GM18870 (cell line): ENCODE data around the gene CCL23.
"Not testable (repeated sequence)": the region's sequence is repeated elsewhere in the genome, so short reads cannot be mapped to it uniquely, and the experiment has no call there.

ENCODE experiments used
- ATAC-seq: cut with Tn5 transposase; IDR thresholded peaks from one replicate; pipeline ENCODE4 v1.9.1; 2021; ENCODE audit warnings: moderate library complexity; ENCODE audit not compliant: unreplicated experiment

Gene CCL23

GRCh38 chr17:36004594-36005108 lies 13.1 kb downstream of the CCL23 start:
- no peak for ATAC-seq

GRCh38 chr17:36002631-36003030 lies 15.1 kb downstream of the CCL23 start:
- no peak for ATAC-seq

GRCh38 chr17:36001862-36002603 lies 15.7 kb downstream of the CCL23 start:
- no peak for ATAC-seq

GRCh38 chr17:36001110-36001771 lies 16.5 kb downstream of the CCL23 start, which contains the start of gene CCL15:
TSS of gene CCL15 (minus strand) at chr17:36001553. CDS start at chr17:36001492, 61 bp downstream.
- no peak for ATAC-seq

GRCh38 chr17:36000732-36001109 lies 17.1 kb downstream of the CCL23 start:
- ATAC-seq = no peak

- no peak for ATAC-seq
Measured at GRCh38 chr17:35998756-35999155, 19.0 kb downstream of the CCL23 start.

- no peak for ATAC-seq
Measured at GRCh38 chr17:35998018-35998545, 19.7 kb downstream of the CCL23 start.

- ATAC-seq = not testable (repeated sequence)
Measured at GRCh38 chr17:35995346-35995745, 22.4 kb downstream of the CCL23 start.

- ATAC-seq = no peak
Measured at GRCh38 chr17:35991075-35991474, 26.7 kb downstream of the CCL23 start.

GRCh38 chr17:35988164-35988563 lies 29.6 kb downstream of the CCL23 start:
- ATAC-seq = no peak

- no peak for ATAC-seq
Measured at GRCh38 chr17:35986643-35987042, 31.1 kb downstream of the CCL23 start, which contains the start of gene CCL14. TSS of gene CCL14 (minus strand) at chr17:35986729. CDS start at chr17:35986649, 80 bp downstream.

- ATAC-seq = no peak
Measured at GRCh38 chr17:35984140-35984539, 33.6 kb downstream of the CCL23 start.

GRCh38 chr17:35982409-35983191 lies 35.2 kb downstream of the CCL23 start:
- no peak for ATAC-seq

- ATAC-seq = no peak
Measured at GRCh38 chr17:35981908-35982330, 35.9 kb downstream of the CCL23 start.

- ATAC-seq = no peak
Measured at GRCh38 chr17:35981246-35981645, 36.5 kb downstream of the CCL23 start, which contains the start of gene CCL16. TSS of gene CCL16 (minus strand) at chr17:35981497. CDS start at chr17:35981420, 77 bp downstream.

- ATAC-seq = no peak
Measured at GRCh38 chr17:35978346-35978745, 39.4 kb downstream of the CCL23 start.

GRCh38 chr17:35977509-35977908 lies 40.3 kb downstream of the CCL23 start:
- ATAC-seq = no peak

- no peak for ATAC-seq
Measured at GRCh38 chr17:35973333-35974260, 44.2 kb downstream of the CCL23 start.

- no peak for ATAC-seq
Measured at GRCh38 chr17:35972945-35973332, 44.8 kb downstream of the CCL23 start.

- ATAC-seq = no peak
Measured at GRCh38 chr17:35972535-35972934, 45.2 kb downstream of the CCL23 start.
